ENCODE results near the gene POMP. TPM values are rescaled to one million over a fixed set of nuclear protein-coding genes. Genes with fewer than 3 reads are reported as not detected.

The POMP gene
- total RNA-seq, 2 experiments from 2014 or later, result 46.6 to 79.0 TPM

- intact Hi-C loops (cut with micrococcal nuclease; ENCODE audit: unreplicated experiment), result no loop called here
Measured at GRCh38 chr13:28723806-28724205, 64.9 kb downstream of the POMP start.

GRCh38 chr13:28725046-28725610, 66.2 kb downstream of the POMP start:
- Histone ChIP-seq H3K4me2 (ENCODE audit: low read length) (no peak overlapping the region), H3K4me1 (ENCODE audit: insufficient read depth, low read length, poor library complexity, severe bottlenecking) (no peaks in the 10 kb centered on the region), H3K9me2 (ENCODE audit: insufficient read depth, low read length) (no peaks in the 10 kb centered on the region), H3K27ac (ENCODE audit: low read depth, low read length, poor library complexity, severe bottlenecking) (no peak overlapping the region), H3K79me2 (ENCODE audit: insufficient read depth, low read depth, low read length) (no peaks in the 10 kb centered on the region), H3K4me3 (ENCODE audit: low read depth, low read length, poor library complexity, severe bottlenecking) (no peak overlapping the region), H4K20me1 (ENCODE audit: insufficient read depth, low read length) (no peaks in the 10 kb centered on the region), H3K9me3 (ENCODE audit: low read length) (no peaks in the 10 kb centered on the region), H2AFZ (ENCODE audit: low read length) (no peak overlapping the region), H3K36me3 (ENCODE audit: insufficient read depth, low read length) (no peaks in the 10 kb centered on the region)
- BruUV-seq (replicated peaks), result no TSS peak
- intact Hi-C loops (cut with micrococcal nuclease; ENCODE audit: unreplicated experiment), result no loop called here
- TF ChIP-seq CTCF (conservative IDR thresholded peaks at IDR 0.05; ENCODE audit: low read length), result no peak
- no peak for TF ChIP-seq EZH2phosphoT487 (IDR thresholded peaks at IDR 0.05; ENCODE audit: borderline replicate concordance, low read depth, low read length)
- ChIA-PET CTCF (ENCODE audit: unreplicated experiment) (no interaction called here), POLR2A (interaction anchor here (1.0 kb wide), 1 partner anchor 26 kb away, joined by 3 read pairs; no protein-coding TSS in a partner anchor)
- no peak for DNase-seq (ENCODE audit: low spot score)

More at GRCh38 chr13:28723806-28724205, 64.9 kb downstream of the POMP start:
- no TSS peak for BruUV-seq (replicated peaks)
- no peaks in the 10 kb centered on the region for H3K9me2 ChIP-seq (ENCODE audit: insufficient read depth, low read length)
- peaks cover 8% of the 10 kb centered on the region for H3K4me1 ChIP-seq (ENCODE audit: insufficient read depth, low read length, poor library complexity, severe bottlenecking)
- no peaks in the 10 kb centered on the region for H3K9me3 ChIP-seq (ENCODE audit: low read length)
- CTCF ChIA-PET (ENCODE audit: unreplicated experiment), result no interaction called here
- no peak overlapping the region for H3K4me3 ChIP-seq (ENCODE audit: low read depth, low read length, poor library complexity, severe bottlenecking)
- no peaks in the 10 kb centered on the region for H4K20me1 ChIP-seq (ENCODE audit: insufficient read depth, low read length)
- no peaks in the 10 kb centered on the region for H3K79me2 ChIP-seq (ENCODE audit: insufficient read depth, low read depth, low read length)
- POLR2A ChIA-PET, result no interaction called here
- no peak overlapping the region for H3K4me2 ChIP-seq (ENCODE audit: low read length)
- H2AFZ ChIP-seq (ENCODE audit: low read length), result no peak overlapping the region
- no peak overlapping the region for H3K27ac ChIP-seq (ENCODE audit: low read depth, low read length, poor library complexity, severe bottlenecking)
- no peak for DNase-seq (ENCODE audit: low spot score)
- TF ChIP-seq CTCF (conservative IDR thresholded peaks at IDR 0.05; ENCODE audit: low read length), result no peak
- no peak for TF ChIP-seq EZH2phosphoT487 (IDR thresholded peaks at IDR 0.05; ENCODE audit: borderline replicate concordance, low read depth, low read length)
- no peaks in the 10 kb centered on the region for H3K36me3 ChIP-seq (ENCODE audit: insufficient read depth, low read length)

Small RNAs within 50 kb of the gene (small RNA-seq; reads per million reads assigned to genes)
- gene RF00019, result not detected
- gene RNU6-53P, result not detected

Other genes starting within 250 kb of the POMP start
- 2.0 and 2.5 TPM in 2 replicates for gene FLT1, start 164.0 kb upstream of the POMP start, total RNA-seq (2014; rRNA removed; shearing (Covaris generic))
- 1.6 and 2.3 TPM in 2 replicates for gene FLT1, start 164.0 kb upstream of the POMP start, total RNA-seq (2022)
- 3.8 and 4.3 TPM in 2 replicates for gene SLC46A3, start 59.8 kb downstream of the POMP start, total RNA-seq (2014; rRNA removed; shearing (Covaris generic))
- gene SLC46A3, start 59.8 kb downstream of the POMP start, total RNA-seq (2022), result 10.2 and 11.7 TPM in 2 replicates
- gene MTUS2, start 161.2 kb downstream of the POMP start, total RNA-seq (2014; rRNA removed; shearing (Covaris generic)), result 0.16 and 1.2 TPM in 2 replicates
- 9.8 TPM in 2 replicates for gene MTUS2, start 161.2 kb downstream of the POMP start, total RNA-seq (2022)